MM.1S (cell line): ENCODE data around the gene TUBA4A.

Experiments used
- DNase-seq: peaks from one replicate; pipeline ENCODE4 v3.0.0-alpha.2; 2015
- H2AFZ ChIP-seq: fragments of 300-600 bp; sonication (generic); 2 replicates; pipeline ENCODE4 v1.6.0; 2016; ENCODE audit warnings: antibody characterized with exemption, low read length
- H3F3A ChIP-seq: fragments of 300-600 bp; sonication (generic); 2 replicates; pipeline ENCODE4 v1.6.1; 2016; ENCODE audit warnings: mild to moderate bottlenecking, antibody characterized with exemption, low read length, moderate library complexity, mixed read lengths; ENCODE audit not compliant: insufficient read depth
- H3K27ac ChIP-seq: fragments of 300-600 bp; sonication (generic); 2 replicates; pipeline ENCODE4 v1.5.1; 2016; ENCODE audit warnings: mild to moderate bottlenecking, low read length
- H3K27me3 ChIP-seq: fragments of 300-600 bp; sonication (generic); replicated peaks from 2 replicates; pipeline ENCODE4 v1.6.0; 2016; ENCODE audit warnings: low read length; ENCODE audit not compliant: insufficient read depth
- H3K36me3 ChIP-seq: fragments of 300-600 bp; sonication (generic); replicated peaks from 2 replicates; pipeline ENCODE4 v1.6.1; 2016; ENCODE audit warnings: mild to moderate bottlenecking, low read length, mixed read lengths; ENCODE audit not compliant: insufficient read depth
- H3K4me1 ChIP-seq: fragments of 300-600 bp; sonication (generic); 2 replicates; pipeline ENCODE4 v1.6.1; 2016; ENCODE audit warnings: low read length, mixed read lengths
- H3K4me2 ChIP-seq: fragments of 300-600 bp; sonication (generic); 2 replicates; pipeline ENCODE4 v1.6.0; 2016; ENCODE audit warnings: low read depth, low read length
- H3K4me3 ChIP-seq: fragments of 300-600 bp; sonication (generic); 2 replicates; pipeline ENCODE4 v1.5.1; 2016; ENCODE audit warnings: low read length, mixed read lengths
- H3K79me2 ChIP-seq: fragments of 300-600 bp; sonication (generic); 2 replicates; pipeline ENCODE4 v1.6.1; 2016; ENCODE audit warnings: mixed run types, low read length, mixed read lengths
- H3K9ac ChIP-seq: fragments of 300-600 bp; sonication (generic); 2 replicates; pipeline ENCODE4 v1.6.1; 2016; ENCODE audit warnings: low read length, mixed read lengths
- H3K9me2 ChIP-seq: fragments of 300-600 bp; sonication (generic); replicated peaks from 2 replicates; pipeline ENCODE4 v1.6.1; 2016; ENCODE audit warnings: mild to moderate bottlenecking, low read length, mixed read lengths; ENCODE audit not compliant: insufficient read depth
- H3K9me3 ChIP-seq: fragments of 300-600 bp; sonication (generic); replicated peaks from 2 replicates; pipeline ENCODE4 v1.6.1; 2016; ENCODE audit warnings: mild to moderate bottlenecking, low read length, mixed read lengths; ENCODE audit not compliant: insufficient read depth
- H4K20me1 ChIP-seq: fragments of 300-600 bp; sonication (generic); 2 replicates; pipeline ENCODE4 v1.6.1; 2016; ENCODE audit warnings: mild to moderate bottlenecking, low read length, moderate library complexity, mixed read lengths; ENCODE audit not compliant: insufficient read depth
- EZH2 ChIP-seq: fragments of 300-600 bp; sonication (generic); optimal IDR thresholded peaks from 2 replicates; pipeline ENCODE3; 2017; ENCODE audit warnings: low read depth, mild to moderate bottlenecking, antibody characterized with exemption, low read length, mixed read lengths
- EZH2phosphoT487 ChIP-seq: fragments of 300-600 bp; sonication (generic); IDR thresholded peaks from 2 replicates; pipeline ENCODE4 v1.6.1; 2018; ENCODE audit warnings: antibody characterized with exemption, low read length
- TF ChIP-seq, protein P1 (sequence below): fragments of 300-600 bp; sonication (generic); IDR thresholded peaks from 2 replicates; pipeline ENCODE4 v1.5.1; 2016; ENCODE audit warnings: antibody characterized with exemption, low read length, mixed read lengths

TUBA4A gene

DNA sequence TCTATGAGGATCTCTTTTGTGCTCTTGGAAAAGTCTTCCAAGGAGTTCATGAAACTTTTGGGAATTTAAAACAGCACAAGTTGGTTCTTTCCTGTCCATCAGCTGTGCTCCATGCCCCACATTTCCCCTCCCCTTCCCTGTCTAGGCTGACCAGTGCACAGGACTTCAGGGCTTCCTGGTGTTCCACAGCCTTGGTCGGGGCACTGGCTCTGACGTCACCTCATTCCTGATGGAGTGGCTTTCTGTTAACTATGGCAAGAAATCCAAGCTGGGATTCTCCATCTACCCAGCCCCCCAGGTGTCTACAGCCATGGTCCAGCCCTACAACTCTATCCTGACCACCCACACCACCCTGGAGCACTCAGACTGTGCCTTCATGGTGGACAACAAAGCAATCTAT, 17.3 kb upstream of the TUBA4A start:
- Histone ChIP-seq H2AFZ (no peak overlapping the region), H3K27me3 (no peaks in the 10 kb centered on the region), H3K27ac (no peak overlapping the region)

DNA sequence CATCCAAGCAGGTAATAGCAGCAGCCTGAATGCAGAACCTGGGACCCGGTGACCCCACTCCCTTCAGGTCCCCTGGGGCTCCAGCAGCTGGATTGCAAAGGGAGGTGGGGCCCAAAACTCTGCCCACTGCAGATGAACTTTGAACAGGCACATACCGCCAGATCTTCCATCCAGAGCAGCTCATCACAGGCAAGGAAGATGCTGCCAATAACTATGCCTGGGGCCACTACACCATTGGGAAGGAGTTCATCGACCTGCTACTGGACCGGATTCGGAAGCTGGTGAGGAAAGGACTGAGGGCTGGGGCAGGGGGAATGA, 16.3 kb upstream of the TUBA4A start:
- Histone ChIP-seq H3K27ac (no peak overlapping the region), H3K79me2 (no peaks in the 10 kb centered on the region), H3K4me2 (no peak overlapping the region), H3K9me2 (no peaks in the 10 kb centered on the region), H4K20me1 (no peaks in the 10 kb centered on the region), H3K36me3 (no peaks in the 10 kb centered on the region), H3K4me1 (no peaks in the 10 kb centered on the region), H3F3A (no peaks in the 10 kb centered on the region), H3K27me3 (no peaks in the 10 kb centered on the region), H2AFZ (no peak overlapping the region), H3K9ac (no peak overlapping the region), H3K4me3 (no peak overlapping the region), H3K9me3 (no peaks in the 10 kb centered on the region)
- TF ChIP-seq EZH2phosphoT487 (no peak), EZH2 (no peak)
- TF ChIP-seq, protein P1, sequence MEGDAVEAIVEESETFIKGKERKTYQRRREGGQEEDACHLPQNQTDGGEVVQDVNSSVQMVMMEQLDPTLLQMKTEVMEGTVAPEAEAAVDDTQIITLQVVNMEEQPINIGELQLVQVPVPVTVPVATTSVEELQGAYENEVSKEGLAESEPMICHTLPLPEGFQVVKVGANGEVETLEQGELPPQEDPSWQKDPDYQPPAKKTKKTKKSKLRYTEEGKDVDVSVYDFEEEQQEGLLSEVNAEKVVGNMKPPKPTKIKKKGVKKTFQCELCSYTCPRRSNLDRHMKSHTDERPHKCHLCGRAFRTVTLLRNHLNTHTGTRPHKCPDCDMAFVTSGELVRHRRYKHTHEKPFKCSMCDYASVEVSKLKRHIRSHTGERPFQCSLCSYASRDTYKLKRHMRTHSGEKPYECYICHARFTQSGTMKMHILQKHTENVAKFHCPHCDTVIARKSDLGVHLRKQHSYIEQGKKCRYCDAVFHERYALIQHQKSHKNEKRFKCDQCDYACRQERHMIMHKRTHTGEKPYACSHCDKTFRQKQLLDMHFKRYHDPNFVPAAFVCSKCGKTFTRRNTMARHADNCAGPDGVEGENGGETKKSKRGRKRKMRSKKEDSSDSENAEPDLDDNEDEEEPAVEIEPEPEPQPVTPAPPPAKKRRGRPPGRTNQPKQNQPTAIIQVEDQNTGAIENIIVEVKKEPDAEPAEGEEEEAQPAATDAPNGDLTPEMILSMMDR, result no peak
- DNase-seq, result no peak

More for the DNA sequence above, 17.3 kb upstream of the TUBA4A start:
- DNase-seq, result no peak
- TF ChIP-seq, protein P1, result no peak
- TF ChIP-seq EZH2phosphoT487, result no peak
- TF ChIP-seq EZH2, result no peak
- H3K9me2 ChIP-seq, result no peaks in the 10 kb centered on the region
- no peak overlapping the region for H3K4me3 ChIP-seq
- H4K20me1 ChIP-seq, result no peaks in the 10 kb centered on the region
- no peaks in the 10 kb centered on the region for H3K79me2 ChIP-seq
- no peak overlapping the region for H3K4me2 ChIP-seq
- no peak overlapping the region for H3K9ac ChIP-seq
- no peaks in the 10 kb centered on the region for H3F3A ChIP-seq
- H3K4me1 ChIP-seq, result no peaks in the 10 kb centered on the region
- H3K36me3 ChIP-seq, result no peaks in the 10 kb centered on the region
- no peaks in the 10 kb centered on the region for H3K9me3 ChIP-seq

DNA sequence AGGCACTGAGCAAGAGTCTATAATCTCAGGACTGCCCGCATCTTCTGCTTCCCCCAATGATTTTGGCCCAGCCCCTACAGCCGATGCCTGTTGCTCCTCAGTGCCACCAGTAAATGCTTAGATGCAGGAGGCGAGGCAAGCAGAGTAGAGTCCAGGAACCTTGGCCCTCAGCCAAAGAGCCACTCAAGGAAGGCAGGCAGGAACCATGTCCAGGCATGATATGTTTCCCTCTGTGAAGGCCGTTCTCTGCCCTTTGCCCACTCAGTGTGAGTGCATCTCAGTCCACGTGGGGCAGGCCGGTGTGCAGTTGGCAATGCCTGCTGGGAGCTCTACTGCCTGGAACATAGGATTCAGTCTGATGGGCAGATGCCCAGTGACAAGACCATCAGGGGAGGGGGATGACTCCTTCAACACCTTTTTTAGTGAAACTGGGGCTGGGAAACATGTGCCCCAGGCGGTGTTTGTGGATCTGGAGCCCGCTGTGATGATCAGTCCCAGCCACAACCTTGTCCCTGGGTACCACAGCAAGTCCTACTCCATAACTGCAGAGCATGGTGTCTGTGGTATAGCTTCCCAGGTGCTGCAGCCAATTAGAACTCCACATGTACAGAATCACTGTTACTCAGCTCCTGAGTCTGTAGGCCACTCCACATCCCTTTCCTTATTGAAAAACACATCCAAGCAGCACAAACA, 15.8 kb upstream of the TUBA4A start:
- H3K4me2 ChIP-seq, result no peak overlapping the region

More for the DNA sequence above, 15.8 kb upstream of the TUBA4A start:
- Histone ChIP-seq H3K27ac (no peak overlapping the region), H3K9ac (no peak overlapping the region), H3K9me3 (no peaks in the 10 kb centered on the region), H3K4me1 (no peaks in the 10 kb centered on the region), H3K9me2 (no peaks in the 10 kb centered on the region), H3K27me3 (no peaks in the 10 kb centered on the region), H3K4me3 (no peak overlapping the region), H3F3A (no peaks in the 10 kb centered on the region), H4K20me1 (no peaks in the 10 kb centered on the region), H3K79me2 (no peaks in the 10 kb centered on the region), H2AFZ (no peak overlapping the region), H3K36me3 (no peaks in the 10 kb centered on the region)
- TF ChIP-seq EZH2phosphoT487 (no peak), EZH2 (no peak)
- TF ChIP-seq, protein P1, result no peak
- DNase-seq, result no peak
